ENCODE data around the gene SPTBN4.
"Not testable (repeated sequence)": the region's sequence is repeated elsewhere in the genome, so short reads cannot be mapped to it uniquely, and the experiment has no call there.

Gene SPTBN4

DNA sequence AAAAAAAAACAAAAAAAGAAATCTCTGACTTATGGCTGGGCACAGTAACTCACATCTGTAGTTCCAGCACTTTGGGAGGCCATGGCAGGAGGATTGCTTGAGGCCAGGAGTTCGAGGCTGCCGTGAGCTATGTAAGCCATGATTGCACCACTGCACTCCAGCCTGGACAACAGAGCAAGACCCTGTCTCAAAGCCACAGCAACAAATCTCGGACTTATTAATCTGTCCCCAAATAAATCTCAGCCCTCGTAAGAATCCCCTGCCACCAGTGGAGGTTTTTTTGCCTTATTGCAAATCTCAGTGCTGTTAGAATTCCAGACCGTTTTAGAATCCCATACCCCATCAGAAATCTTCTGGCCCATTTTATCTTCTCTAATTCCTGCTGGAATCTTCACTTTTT, 114.7 kb downstream of the SPTBN4 start:
- Mint-ChIP-seq H3K9me3 (no peaks in the 10 kb centered on the region), H3K4me1 (ENCODE audit: low read depth) (peaks cover 22% of the 10 kb centered on the region), H3K4me3 (no peak overlapping the region), H3K36me3 (ENCODE audit: low read depth) (peaks cover 55% of the 10 kb centered on the region), H3K27me3 (no peaks in the 10 kb centered on the region), H3K27ac (no peak overlapping the region)

- Mint-ChIP-seq H3K4me3 (no peak overlapping the region), H3K36me3 (ENCODE audit: low read depth) (peaks cover 62% of the 10 kb centered on the region), H3K27ac (peak overlapping the region; percentile 21), H3K4me1 (ENCODE audit: low read depth) (peaks cover 21% of the 10 kb centered on the region), H3K9me3 (no peaks in the 10 kb centered on the region), H3K27me3 (no peaks in the 10 kb centered on the region)
Observed at GRCh38 chr19:40582467-40582866, 115.7 kb downstream of the SPTBN4 start.

DNA sequence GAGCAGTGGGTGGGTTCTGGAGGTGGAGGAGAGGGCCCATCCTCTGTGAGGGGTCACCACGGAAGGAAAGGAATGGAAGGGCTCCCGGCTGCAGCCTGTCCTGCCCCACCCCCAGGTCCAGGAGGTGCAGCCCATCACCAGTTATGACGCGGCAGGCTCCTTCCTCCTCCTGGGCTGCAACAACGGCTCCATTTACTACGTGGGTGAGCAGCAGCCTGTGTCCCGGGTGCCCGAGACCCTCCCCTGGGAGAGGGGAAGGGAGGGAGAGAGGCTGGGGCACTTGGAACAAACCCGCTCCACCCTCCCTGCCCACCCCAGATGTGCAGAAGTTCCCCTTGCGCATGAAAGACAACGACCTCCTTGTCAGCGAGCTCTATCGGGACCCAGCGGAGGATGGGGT, 116.5 kb downstream of the SPTBN4 start:
- H3K4me3 Mint-ChIP-seq, result no peak overlapping the region
- H3K27me3 Mint-ChIP-seq, result no peaks in the 10 kb centered on the region
- H3K4me1 Mint-ChIP-seq (ENCODE audit: low read depth), result peaks cover 13% of the 10 kb centered on the region
- peaks cover 63% of the 10 kb centered on the region for H3K36me3 Mint-ChIP-seq (ENCODE audit: low read depth)
- H3K27ac Mint-ChIP-seq, result no peak overlapping the region
- H3K9me3 Mint-ChIP-seq, result no peaks in the 10 kb centered on the region

DNA sequence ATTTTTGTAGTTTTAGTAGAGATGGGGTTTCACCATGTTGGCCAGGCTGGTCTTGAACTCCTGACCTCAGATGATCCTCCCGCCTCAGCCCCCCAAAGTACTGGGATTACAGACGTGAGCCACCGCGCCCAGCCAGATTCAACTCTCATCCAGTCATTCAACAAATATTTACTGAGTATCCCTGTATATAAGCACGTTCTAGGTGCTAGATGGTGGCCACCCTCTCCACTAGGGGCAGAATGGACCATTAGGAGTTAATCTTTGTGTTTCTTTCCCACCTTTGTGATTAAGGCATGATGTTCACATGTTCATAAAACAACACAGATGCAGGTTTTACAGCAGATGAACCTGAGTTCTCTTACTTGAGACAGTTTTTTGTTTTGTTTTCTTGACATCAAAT, 117.2 kb downstream of the SPTBN4 start:
- Mint-ChIP-seq H3K4me3 (no peak overlapping the region), H3K9me3 (no peaks in the 10 kb centered on the region), H3K36me3 (ENCODE audit: low read depth) (peaks cover 59% of the 10 kb centered on the region), H3K27me3 (no peaks in the 10 kb centered on the region), H3K27ac (peak overlapping the region; percentile 23), H3K4me1 (ENCODE audit: low read depth) (peaks cover 8% of the 10 kb centered on the region)

GRCh38 chr19:40585241-40585981, 118.6 kb downstream of the SPTBN4 start:
- no peak overlapping the region for H3K4me3 Mint-ChIP-seq
- no peaks in the 10 kb centered on the region for H3K27me3 Mint-ChIP-seq
- H3K4me1 Mint-ChIP-seq (ENCODE audit: low read depth), result peaks cover 8% of the 10 kb centered on the region
- no peaks in the 10 kb centered on the region for H3K9me3 Mint-ChIP-seq
- H3K36me3 Mint-ChIP-seq (ENCODE audit: low read depth), result peaks cover 58% of the 10 kb centered on the region
- no peak overlapping the region for H3K27ac Mint-ChIP-seq

DNA sequence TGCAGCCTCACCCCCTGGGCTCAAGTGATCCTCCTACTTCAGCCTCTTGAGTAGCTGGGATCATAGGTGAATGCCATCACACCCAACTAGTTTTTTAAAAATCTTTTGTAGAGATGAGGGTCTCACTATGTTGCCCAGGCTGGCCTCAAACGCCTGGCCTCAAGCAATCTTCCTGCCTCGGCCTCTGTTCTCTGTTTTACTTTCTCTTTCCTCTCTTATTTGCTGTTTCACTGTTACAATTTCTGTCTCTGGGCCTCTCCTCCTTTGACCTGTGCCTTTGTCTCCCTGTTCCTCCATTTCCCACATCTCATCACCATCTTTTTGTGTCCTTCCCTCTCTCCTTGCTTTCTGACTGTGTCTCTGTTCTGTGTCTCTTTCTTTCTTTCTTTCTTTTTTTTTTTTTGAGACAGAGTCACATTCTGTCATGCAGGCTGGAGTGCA, 119.2 kb downstream of the SPTBN4 start:
- H3K27me3 Mint-ChIP-seq, result no peaks in the 10 kb centered on the region

GRCh38 chr19:40586611-40587010, 119.8 kb downstream of the SPTBN4 start:
- no peaks in the 10 kb centered on the region for H3K9me3 Mint-ChIP-seq
- H3K4me1 Mint-ChIP-seq (ENCODE audit: low read depth), result peaks cover 8% of the 10 kb centered on the region
- no peaks in the 10 kb centered on the region for H3K27me3 Mint-ChIP-seq
- H3K27ac Mint-ChIP-seq, result no peak overlapping the region
- peaks cover 50% of the 10 kb centered on the region for H3K36me3 Mint-ChIP-seq (ENCODE audit: low read depth)
- H3K4me3 Mint-ChIP-seq, result no peak overlapping the region

More for the DNA sequence above, 119.2 kb downstream of the SPTBN4 start:
- Mint-ChIP-seq H3K9me3 (no peaks in the 10 kb centered on the region), H3K27ac (no peak overlapping the region), H3K4me3 (no peak overlapping the region), H3K4me1 (ENCODE audit: low read depth) (peaks cover 8% of the 10 kb centered on the region), H3K36me3 (ENCODE audit: low read depth) (peaks cover 52% of the 10 kb centered on the region)

GRCh38 chr19:40588110-40588854, 121.5 kb downstream of the SPTBN4 start:
- H3K27ac Mint-ChIP-seq, result no peak overlapping the region
- peaks cover 47% of the 10 kb centered on the region for H3K36me3 Mint-ChIP-seq (ENCODE audit: low read depth)
- H3K4me3 Mint-ChIP-seq, result no peak overlapping the region
- H3K27me3 Mint-ChIP-seq, result no peaks in the 10 kb centered on the region
- peaks cover 8% of the 10 kb centered on the region for H3K4me1 Mint-ChIP-seq (ENCODE audit: low read depth)
- no peaks in the 10 kb centered on the region for H3K9me3 Mint-ChIP-seq

DNA sequence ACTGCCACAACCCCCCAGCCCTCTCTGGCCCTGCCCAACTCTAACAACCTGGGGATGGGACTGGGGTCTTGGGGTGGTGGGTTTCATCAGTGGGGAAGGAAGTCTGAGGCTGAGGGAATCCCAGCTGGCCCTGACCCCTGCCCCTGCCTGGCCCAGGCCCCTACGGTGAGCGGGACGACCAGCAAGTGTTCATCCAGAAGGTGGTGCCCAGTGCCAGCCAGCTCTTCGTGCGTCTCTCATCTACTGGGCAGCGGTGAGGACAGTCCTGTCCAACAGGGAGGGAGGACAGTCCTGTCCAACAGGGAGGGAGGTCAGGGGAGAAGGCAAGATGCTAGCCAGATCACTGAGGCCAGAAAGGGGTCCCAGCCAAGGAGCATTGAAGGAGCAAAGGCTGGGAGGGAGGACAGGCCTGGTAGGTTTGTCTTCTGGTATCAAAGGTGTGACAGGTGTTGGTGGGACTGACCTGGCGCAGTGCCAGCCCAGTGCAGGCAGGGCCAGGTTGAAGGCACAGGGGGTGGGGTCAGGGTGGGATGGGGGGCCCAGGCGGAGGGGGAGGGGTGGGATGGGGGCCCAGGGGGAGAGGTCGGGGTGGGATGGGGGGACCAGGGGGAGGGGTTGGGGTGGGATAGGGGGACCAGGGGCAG, 122.2 kb downstream of the SPTBN4 start:
- H3K27ac Mint-ChIP-seq, result no peak overlapping the region
- H3K27me3 Mint-ChIP-seq, result no peaks in the 10 kb centered on the region
- peaks cover 41% of the 10 kb centered on the region for H3K36me3 Mint-ChIP-seq (ENCODE audit: low read depth)

GRCh38 chr19:40589591-40590429, 123.0 kb downstream of the SPTBN4 start:
- Mint-ChIP-seq H3K27ac (no peak overlapping the region), H3K36me3 (ENCODE audit: low read depth) (peaks cover 33% of the 10 kb centered on the region), H3K27me3 (no peaks in the 10 kb centered on the region), H3K4me1 (ENCODE audit: low read depth) (peaks cover 16% of the 10 kb centered on the region), H3K4me3 (no peak overlapping the region), H3K9me3 (no peaks in the 10 kb centered on the region)

More for the DNA sequence above, 122.2 kb downstream of the SPTBN4 start:
- no peak overlapping the region for H3K4me3 Mint-ChIP-seq
- no peaks in the 10 kb centered on the region for H3K9me3 Mint-ChIP-seq
- peaks cover 9% of the 10 kb centered on the region for H3K4me1 Mint-ChIP-seq (ENCODE audit: low read depth)

DNA sequence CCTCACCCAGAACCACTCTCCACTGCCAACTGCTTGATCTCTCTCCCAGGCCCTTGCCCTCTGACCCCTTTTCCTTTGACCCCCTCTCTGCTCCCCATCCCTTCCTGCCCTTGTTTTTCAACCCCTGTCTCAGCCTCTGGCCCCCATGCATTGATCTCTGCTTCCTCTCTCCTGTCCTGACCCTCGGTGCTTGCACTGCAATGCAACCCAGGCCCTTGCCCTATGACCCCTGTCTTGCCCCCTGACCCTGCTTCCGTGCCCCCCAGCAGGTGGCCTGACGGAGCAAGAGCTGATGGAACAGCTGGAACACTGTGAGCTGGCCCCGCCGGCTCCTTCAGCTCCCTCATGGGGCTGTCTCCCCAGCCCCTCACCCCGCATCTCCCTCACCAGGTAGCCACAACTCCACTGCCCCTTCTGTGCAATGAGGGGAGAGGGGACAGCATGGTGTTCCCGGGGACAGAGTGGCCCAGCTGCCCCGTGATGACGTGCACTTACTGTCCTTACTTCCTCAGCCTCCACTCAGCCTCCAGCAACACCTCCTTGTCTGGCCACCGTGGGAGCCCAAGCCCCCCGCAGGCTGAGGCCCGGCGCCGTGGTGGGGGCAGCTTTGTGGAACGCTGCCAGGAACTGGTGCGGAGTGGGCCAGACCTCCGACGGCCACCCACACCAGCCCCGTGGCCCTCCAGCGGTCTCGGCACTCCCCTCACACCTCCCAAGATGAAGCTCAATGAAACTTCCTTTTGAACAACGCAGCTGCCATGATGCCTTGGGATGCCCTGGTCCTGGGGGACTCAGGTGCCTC, 123.9 kb downstream of the SPTBN4 start:
- Mint-ChIP-seq H3K27ac (no peak overlapping the region), H3K36me3 (ENCODE audit: low read depth) (peaks cover 29% of the 10 kb centered on the region), H3K4me3 (no peak overlapping the region), H3K4me1 (ENCODE audit: low read depth) (peaks cover 18% of the 10 kb centered on the region), H3K27me3 (no peaks in the 10 kb centered on the region), H3K9me3 (no peaks in the 10 kb centered on the region)

- H3K9me3 Mint-ChIP-seq, H3K27ac Mint-ChIP-seq, H3K27me3 Mint-ChIP-seq, H3K4me3 Mint-ChIP-seq: not testable (repeated sequence)
- Mint-ChIP-seq H3K36me3 (ENCODE audit: low read depth) (peaks cover 20% of the 10 kb centered on the region), H3K4me1 (ENCODE audit: low read depth) (peaks cover 11% of the 10 kb centered on the region)
Observed at GRCh38 chr19:40591724-40592123, 124.9 kb downstream of the SPTBN4 start.

DNA sequence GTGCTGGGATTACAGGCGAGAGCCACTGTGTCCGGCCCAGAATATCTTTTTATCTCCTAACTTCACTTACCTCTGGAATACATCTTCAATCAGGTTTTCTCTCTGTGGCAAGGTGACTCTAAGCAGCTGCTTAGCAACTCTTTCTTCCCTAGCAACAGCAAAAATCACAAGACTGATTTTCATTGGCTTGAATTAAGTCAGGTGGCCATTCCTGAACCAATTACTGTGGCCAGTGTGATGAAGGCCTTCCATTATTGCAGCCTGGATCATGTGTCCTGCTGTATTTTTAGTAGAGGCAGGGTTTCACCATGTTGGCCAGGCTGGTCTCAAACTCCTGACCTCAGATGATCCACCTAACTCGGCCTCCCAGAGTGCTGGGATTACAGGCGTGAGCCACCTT, 125.4 kb downstream of the SPTBN4 start:
- no peak overlapping the region for H3K4me3 Mint-ChIP-seq
- peaks cover 16% of the 10 kb centered on the region for H3K36me3 Mint-ChIP-seq (ENCODE audit: low read depth)
- peaks cover 11% of the 10 kb centered on the region for H3K4me1 Mint-ChIP-seq (ENCODE audit: low read depth)
- no peaks in the 10 kb centered on the region for H3K9me3 Mint-ChIP-seq
- H3K27ac Mint-ChIP-seq, result peak overlapping the region; percentile 21
- H3K27me3 Mint-ChIP-seq, result peaks cover 4% of the 10 kb centered on the region

DNA sequence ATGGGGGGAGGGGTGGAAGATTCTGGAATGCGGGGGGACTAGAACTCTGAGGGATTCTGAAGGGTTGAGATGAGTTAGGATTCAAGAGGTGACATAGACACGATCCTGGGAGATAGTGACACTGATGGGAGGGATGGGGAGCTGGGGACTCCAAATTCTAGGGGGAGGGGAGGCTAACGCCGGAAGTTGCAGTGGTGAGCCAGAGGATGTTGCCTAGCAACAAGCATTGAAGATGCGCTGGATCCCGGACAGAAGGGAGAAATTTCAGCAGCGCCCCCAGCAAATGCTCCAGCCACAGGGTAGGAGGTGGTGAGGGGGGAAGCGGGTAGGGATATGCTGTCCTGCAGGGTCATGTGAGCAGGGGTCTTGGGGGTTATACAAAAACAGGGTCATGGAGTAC, 127.5 kb downstream of the SPTBN4 start:
- Mint-ChIP-seq H3K27ac (no peak overlapping the region), H3K36me3 (ENCODE audit: low read depth) (peaks cover 10% of the 10 kb centered on the region), H3K4me3 (no peak overlapping the region), H3K4me1 (ENCODE audit: low read depth) (peaks cover 29% of the 10 kb centered on the region), H3K9me3 (no peaks in the 10 kb centered on the region), H3K27me3 (peaks cover 19% of the 10 kb centered on the region)

Data from stimulated activated naive CD8-positive, alpha-beta T cell treated with anti-CD3 and anti-CD28 coated beads, Interleukin-15, Interleukin-2, amounts not matched to agents 100 ng/mL and 50 ng/mL, for 24 hours (primary cell).